ENCODE results near the gene MVD.
A peak's percentile ranks its signal among the peaks of the same experiment; 100 is the strongest.
"Not testable (repeated sequence)": the region's sequence is repeated elsewhere in the genome, so short reads cannot be mapped to it uniquely, and the experiment has no call there.

MVD gene

GRCh38 chr16:88613911-88614817, 48.7 kb downstream of the MVD start:
- FAIRE-seq (no peak), DNase-seq (ENCODE audit: insufficient read length, low spot score) (no peak)

- FAIRE-seq (no peak), DNase-seq (ENCODE audit: insufficient read length, low spot score) (no peak)
Measured at GRCh38 chr16:88613293-88613692, 49.6 kb downstream of the MVD start.

- DNase-seq (ENCODE audit: insufficient read length, low spot score) (no peak), FAIRE-seq (no peak)
Measured at GRCh38 chr16:88610909-88611812, 51.7 kb downstream of the MVD start.

- FAIRE-seq: no peak
- no peak for DNase-seq (ENCODE audit: insufficient read length, low spot score)
Measured at GRCh38 chr16:88610080-88610479, 52.8 kb downstream of the MVD start.

GRCh38 chr16:88609426-88609825, 53.5 kb downstream of the MVD start:
- not testable (repeated sequence) for DNase-seq (ENCODE audit: insufficient read length, low spot score); FAIRE-seq

- FAIRE-seq (no peak), DNase-seq (ENCODE audit: insufficient read length, low spot score) (no peak)
Measured at GRCh38 chr16:88608076-88608475, 54.8 kb downstream of the MVD start.

GRCh38 chr16:88606148-88606757, 56.6 kb downstream of the MVD start:
- DNase-seq (ENCODE audit: insufficient read length, low spot score): no peak
- no peak for FAIRE-seq

- DNase-seq (ENCODE audit: insufficient read length, low spot score) (no peak), FAIRE-seq (no peak)
Measured at GRCh38 chr16:88605186-88606147, 57.4 kb downstream of the MVD start.

- DNase-seq (ENCODE audit: insufficient read length, low spot score) (no peak), FAIRE-seq (peak; percentile 33)
Measured at GRCh38 chr16:88602091-88602490, 60.8 kb downstream of the MVD start.
